ENCODE results near the gene TMEM31. TPM values are rescaled to one million over a fixed set of nuclear protein-coding genes. Genes with fewer than 3 reads are reported as not detected.

TMEM31 gene
- polyA plus RNA-seq, 3 donors = not detected

- intact Hi-C loops (cut with micrococcal nuclease) = no loop called here
- no peaks in the 10 kb centered on the region for H4K20me1 ChIP-seq (ENCODE audit: insufficient read depth, low read length)
- DNase-seq = peak; percentile 40 to 56 (median 54)
- H3K4me1 Mint-ChIP-seq = peaks cover 31% of the 10 kb centered on the region
- H2AFZ ChIP-seq (ENCODE audit: insufficient read depth, low read depth, low read length, poor library complexity, severe bottlenecking) = peak overlapping the region; percentile 56
- no peak for TF ChIP-seq CTCF (IDR thresholded peaks at IDR 0.05)
- H3K27ac ChIP-seq (ENCODE audit: low read depth in 1 of 2, low read length in 2 of 2) = peak overlapping the region; percentile 51 to 77
- H3K27me3 Mint-ChIP-seq (ENCODE audit: low read depth in 3 of 3) = peaks cover 0 to 7% (median 0%) of the 10 kb centered on the region in 3 donors
- H3K79me2 ChIP-seq (ENCODE audit: insufficient read depth, low read length) = no peaks in the 10 kb centered on the region
- H3K9me3 ChIP-seq (replicated peaks in 1 of 2; ENCODE audit: control insufficient read depth in 1 of 2, insufficient read depth in 1 of 2, low read length in 2 of 2) = no peaks in the 10 kb centered on the region
- peak overlapping the region in 1 of 3 experiments; percentile 9 for H3K4me3 ChIP-seq (replicated peaks in 1 of 3; ENCODE audit: low read depth in 2 of 3, low read length in 3 of 3)
- H3K27me3 ChIP-seq (ENCODE audit: control insufficient read depth in 2 of 2, insufficient read depth in 2 of 2, low read length in 2 of 2) = no peaks in the 10 kb centered on the region
- H3K4me3 Mint-ChIP-seq = peak overlapping the region in 1 of 2 donors; percentile 85
- no peaks in the 10 kb centered on the region for H3K36me3 Mint-ChIP-seq
- no peaks in the 10 kb centered on the region for H3K36me3 ChIP-seq (replicated peaks in 1 of 2; ENCODE audit: control insufficient read depth in 1 of 2, insufficient read depth in 2 of 2, low read length in 2 of 2)
- no CpG with 5 or more reads among the region's 3 CpGs for WGBS (ENCODE audit: insufficient coverage)
- peak overlapping the region; percentile 33 for H3K4me2 ChIP-seq (replicated peaks; ENCODE audit: extremely low read depth, low read length, poor library complexity, severe bottlenecking)
- no peak overlapping the region for H3K9ac ChIP-seq (ENCODE audit: insufficient read depth, low read length, poor library complexity, severe bottlenecking)
- H3K4me1 ChIP-seq (ENCODE audit: control insufficient read depth in 1 of 2, insufficient read depth in 2 of 2, low read length in 2 of 2) = peaks cover 32 to 33% of the 10 kb centered on the region in 2 donors
- H3K27ac Mint-ChIP-seq = peak overlapping the region; percentile 80 to 92 (median 87)
- no peaks in the 10 kb centered on the region for H3K9me3 Mint-ChIP-seq
These were observed 19.6 kb downstream of the TMEM31 start for GRCh38 chrX:103730147-103730795.

DNA sequence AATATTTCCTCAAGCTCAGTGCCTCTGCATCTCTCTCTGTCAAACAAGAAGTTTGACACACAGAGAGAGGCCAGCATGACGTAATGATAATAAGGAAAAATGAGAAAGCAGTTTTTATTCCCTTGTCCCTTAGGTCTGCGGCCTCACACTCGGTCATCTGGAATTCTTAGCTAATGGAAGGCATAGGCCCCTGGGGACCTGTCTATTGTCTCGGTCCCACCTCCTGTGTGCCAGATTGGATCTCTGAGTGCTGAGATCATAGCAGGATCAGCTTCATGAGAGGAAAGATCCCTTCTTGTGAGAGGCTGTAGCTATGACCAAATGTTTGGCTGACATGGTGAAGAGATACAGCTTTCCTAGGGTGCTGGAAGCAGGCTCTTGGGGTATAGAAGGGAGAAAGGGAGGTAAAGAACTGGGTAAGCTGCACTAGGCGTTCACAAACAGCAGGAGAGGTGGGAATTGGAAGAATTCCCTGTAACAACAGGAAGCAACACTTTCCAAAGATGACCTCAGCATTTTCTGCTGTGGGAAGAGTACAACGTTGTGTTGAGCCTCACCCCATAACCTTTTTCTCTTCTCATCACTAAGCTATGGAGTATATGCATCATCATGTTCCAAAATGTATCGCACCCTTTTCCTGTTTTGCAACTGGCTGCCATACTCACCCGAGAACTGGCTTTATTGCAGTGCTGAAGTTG, 20.2 kb downstream of the TMEM31 start:
- H2AFZ ChIP-seq (ENCODE audit: insufficient read depth, low read depth, low read length, poor library complexity, severe bottlenecking) = peak overlapping the region; percentile 49
- no peaks in the 10 kb centered on the region for H4K20me1 ChIP-seq (ENCODE audit: insufficient read depth, low read length)
- TF ChIP-seq CTCF (IDR thresholded peaks at IDR 0.05) = no peak
- H3K79me2 ChIP-seq (ENCODE audit: insufficient read depth, low read length) = no peaks in the 10 kb centered on the region
- Mint-ChIP-seq H3K4me3 (no peak overlapping the region), H3K4me1 (peaks cover 31% of the 10 kb centered on the region), H3K27ac (peak overlapping the region; percentile 80 to 92 (median 87)), H3K9me3 (no peaks in the 10 kb centered on the region), H3K36me3 (no peaks in the 10 kb centered on the region), H3K27me3 (ENCODE audit: low read depth in 3 of 3) (peaks cover 0 to 7% (median 0%) of the 10 kb centered on the region in 3 donors)
- peak overlapping the region in 1 of 3 experiments; percentile 9 for H3K4me3 ChIP-seq (replicated peaks in 1 of 3; ENCODE audit: low read depth in 2 of 3, low read length in 3 of 3)
- no CpG with 5 or more reads among the region's 8 CpGs for WGBS (ENCODE audit: insufficient coverage)
- no peaks in the 10 kb centered on the region for H3K36me3 ChIP-seq (replicated peaks in 1 of 2; ENCODE audit: control insufficient read depth in 1 of 2, insufficient read depth in 2 of 2, low read length in 2 of 2)
- intact Hi-C loops (cut with micrococcal nuclease) = no loop called here
- H3K4me2 ChIP-seq (replicated peaks; ENCODE audit: extremely low read depth, low read length, poor library complexity, severe bottlenecking) = peak overlapping the region; percentile 14
- H3K27me3 ChIP-seq (ENCODE audit: control insufficient read depth in 2 of 2, insufficient read depth in 2 of 2, low read length in 2 of 2) = no peaks in the 10 kb centered on the region
- peak; percentile 7 to 23 (median 16) for DNase-seq
- no peaks in the 10 kb centered on the region for H3K9me3 ChIP-seq (replicated peaks in 1 of 2; ENCODE audit: control insufficient read depth in 1 of 2, insufficient read depth in 1 of 2, low read length in 2 of 2)
- H3K27ac ChIP-seq (ENCODE audit: low read depth in 1 of 2, low read length in 2 of 2) = peak overlapping the region; percentile 51 to 77
- no peak overlapping the region for H3K9ac ChIP-seq (ENCODE audit: insufficient read depth, low read length, poor library complexity, severe bottlenecking)
- H3K4me1 ChIP-seq (ENCODE audit: control insufficient read depth in 1 of 2, insufficient read depth in 2 of 2, low read length in 2 of 2) = peaks cover 32 to 33% of the 10 kb centered on the region in 2 donors

All from CD14-positive monocyte (primary cell).